GM23338 (cell line): Measurements from ENCODE around the gene SP2.

Source experiments
- EZH2 ChIP-seq: fragments of 200-600 bp; sonication (generic); IDR thresholded peaks from one replicate; pipeline ENCODE4 v1.8.0; 2017; ENCODE audit warnings: antibody characterized with exemption, mild to moderate bottlenecking, low read depth; ENCODE audit not compliant: unreplicated experiment
- EZH2phosphoT487 ChIP-seq: fragments of 200-600 bp; sonication (generic); IDR thresholded peaks from one replicate; pipeline ENCODE4 v1.8.1; 2018; ENCODE audit warnings: antibody characterized with exemption; ENCODE audit not compliant: unreplicated experiment
- NANOG ChIP-seq: IDR thresholded peaks from 2 replicates; pipeline ENCODE4 v1.6.1; 2016; ENCODE audit warnings: antibody characterized with exemption, borderline replicate concordance
- POLR2AphosphoS5 ChIP-seq: IDR thresholded peaks from 2 replicates; pipeline ENCODE4 v1.6.1; 2016; ENCODE audit warnings: antibody characterized with exemption, low read depth
- STAT1 ChIP-seq: IDR thresholded peaks from one replicate; pipeline ENCODE4 v1.6.1; 2016; ENCODE audit warnings: antibody characterized with exemption; ENCODE audit not compliant: unreplicated experiment
- TF ChIP-seq, protein P1 (sequence below), 2 experiments: fragments of 200-600 bp in 1 of 2; sonication (generic) in 1 of 2; conservative IDR thresholded peaks; 2 replicates each; pipeline versions ENCODE4 v1.5.1 to v1.6.1; 2016 to 2017; ENCODE audit warnings: antibody characterized with exemption in 2 of 2, low read depth in 2 of 2, mild to moderate bottlenecking in 2 of 2, moderate library complexity in 1 of 2
- TF ChIP-seq, protein P2 (sequence below): fragments of 250-450 bp; sonication (Bioruptor Pico); IDR thresholded peaks from 2 replicates; pipeline ENCODE4 v1.5.0; 2020; ENCODE audit warnings: mild to moderate bottlenecking, moderate library complexity
- TF ChIP-seq, protein P3 (sequence below): IDR thresholded peaks from one replicate; pipeline ENCODE4 v1.6.1; 2018; ENCODE audit warnings: antibody characterized with exemption; ENCODE audit not compliant: unreplicated experiment

DNA sequence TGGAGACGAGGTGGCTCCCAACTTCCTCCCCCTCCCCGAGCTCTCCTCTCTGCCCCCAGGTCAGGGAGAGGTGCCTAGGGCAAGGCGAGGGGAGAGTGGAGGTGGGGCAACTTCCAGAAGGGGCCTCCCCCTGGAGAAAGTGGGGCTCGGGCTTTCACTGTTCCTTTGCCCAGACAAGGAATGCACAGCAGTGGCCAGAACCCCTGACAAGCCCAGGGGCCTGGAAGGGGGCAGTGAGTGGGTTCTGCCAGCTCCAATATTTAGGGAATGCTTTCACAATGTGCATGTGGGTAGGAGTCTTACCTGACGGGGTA lies 11.7 kb upstream of the SP2 start:
- TF ChIP-seq EZH2: no peak
- TF ChIP-seq, protein P1, sequence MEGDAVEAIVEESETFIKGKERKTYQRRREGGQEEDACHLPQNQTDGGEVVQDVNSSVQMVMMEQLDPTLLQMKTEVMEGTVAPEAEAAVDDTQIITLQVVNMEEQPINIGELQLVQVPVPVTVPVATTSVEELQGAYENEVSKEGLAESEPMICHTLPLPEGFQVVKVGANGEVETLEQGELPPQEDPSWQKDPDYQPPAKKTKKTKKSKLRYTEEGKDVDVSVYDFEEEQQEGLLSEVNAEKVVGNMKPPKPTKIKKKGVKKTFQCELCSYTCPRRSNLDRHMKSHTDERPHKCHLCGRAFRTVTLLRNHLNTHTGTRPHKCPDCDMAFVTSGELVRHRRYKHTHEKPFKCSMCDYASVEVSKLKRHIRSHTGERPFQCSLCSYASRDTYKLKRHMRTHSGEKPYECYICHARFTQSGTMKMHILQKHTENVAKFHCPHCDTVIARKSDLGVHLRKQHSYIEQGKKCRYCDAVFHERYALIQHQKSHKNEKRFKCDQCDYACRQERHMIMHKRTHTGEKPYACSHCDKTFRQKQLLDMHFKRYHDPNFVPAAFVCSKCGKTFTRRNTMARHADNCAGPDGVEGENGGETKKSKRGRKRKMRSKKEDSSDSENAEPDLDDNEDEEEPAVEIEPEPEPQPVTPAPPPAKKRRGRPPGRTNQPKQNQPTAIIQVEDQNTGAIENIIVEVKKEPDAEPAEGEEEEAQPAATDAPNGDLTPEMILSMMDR (conservative IDR thresholded peaks at IDR 0.05; ENCODE audit: low read depth in 2 of 2): no peak
- TF ChIP-seq POLR2AphosphoS5: no peak
- no peak for TF ChIP-seq EZH2phosphoT487
- no peak for TF ChIP-seq NANOG
- TF ChIP-seq, protein P2, sequence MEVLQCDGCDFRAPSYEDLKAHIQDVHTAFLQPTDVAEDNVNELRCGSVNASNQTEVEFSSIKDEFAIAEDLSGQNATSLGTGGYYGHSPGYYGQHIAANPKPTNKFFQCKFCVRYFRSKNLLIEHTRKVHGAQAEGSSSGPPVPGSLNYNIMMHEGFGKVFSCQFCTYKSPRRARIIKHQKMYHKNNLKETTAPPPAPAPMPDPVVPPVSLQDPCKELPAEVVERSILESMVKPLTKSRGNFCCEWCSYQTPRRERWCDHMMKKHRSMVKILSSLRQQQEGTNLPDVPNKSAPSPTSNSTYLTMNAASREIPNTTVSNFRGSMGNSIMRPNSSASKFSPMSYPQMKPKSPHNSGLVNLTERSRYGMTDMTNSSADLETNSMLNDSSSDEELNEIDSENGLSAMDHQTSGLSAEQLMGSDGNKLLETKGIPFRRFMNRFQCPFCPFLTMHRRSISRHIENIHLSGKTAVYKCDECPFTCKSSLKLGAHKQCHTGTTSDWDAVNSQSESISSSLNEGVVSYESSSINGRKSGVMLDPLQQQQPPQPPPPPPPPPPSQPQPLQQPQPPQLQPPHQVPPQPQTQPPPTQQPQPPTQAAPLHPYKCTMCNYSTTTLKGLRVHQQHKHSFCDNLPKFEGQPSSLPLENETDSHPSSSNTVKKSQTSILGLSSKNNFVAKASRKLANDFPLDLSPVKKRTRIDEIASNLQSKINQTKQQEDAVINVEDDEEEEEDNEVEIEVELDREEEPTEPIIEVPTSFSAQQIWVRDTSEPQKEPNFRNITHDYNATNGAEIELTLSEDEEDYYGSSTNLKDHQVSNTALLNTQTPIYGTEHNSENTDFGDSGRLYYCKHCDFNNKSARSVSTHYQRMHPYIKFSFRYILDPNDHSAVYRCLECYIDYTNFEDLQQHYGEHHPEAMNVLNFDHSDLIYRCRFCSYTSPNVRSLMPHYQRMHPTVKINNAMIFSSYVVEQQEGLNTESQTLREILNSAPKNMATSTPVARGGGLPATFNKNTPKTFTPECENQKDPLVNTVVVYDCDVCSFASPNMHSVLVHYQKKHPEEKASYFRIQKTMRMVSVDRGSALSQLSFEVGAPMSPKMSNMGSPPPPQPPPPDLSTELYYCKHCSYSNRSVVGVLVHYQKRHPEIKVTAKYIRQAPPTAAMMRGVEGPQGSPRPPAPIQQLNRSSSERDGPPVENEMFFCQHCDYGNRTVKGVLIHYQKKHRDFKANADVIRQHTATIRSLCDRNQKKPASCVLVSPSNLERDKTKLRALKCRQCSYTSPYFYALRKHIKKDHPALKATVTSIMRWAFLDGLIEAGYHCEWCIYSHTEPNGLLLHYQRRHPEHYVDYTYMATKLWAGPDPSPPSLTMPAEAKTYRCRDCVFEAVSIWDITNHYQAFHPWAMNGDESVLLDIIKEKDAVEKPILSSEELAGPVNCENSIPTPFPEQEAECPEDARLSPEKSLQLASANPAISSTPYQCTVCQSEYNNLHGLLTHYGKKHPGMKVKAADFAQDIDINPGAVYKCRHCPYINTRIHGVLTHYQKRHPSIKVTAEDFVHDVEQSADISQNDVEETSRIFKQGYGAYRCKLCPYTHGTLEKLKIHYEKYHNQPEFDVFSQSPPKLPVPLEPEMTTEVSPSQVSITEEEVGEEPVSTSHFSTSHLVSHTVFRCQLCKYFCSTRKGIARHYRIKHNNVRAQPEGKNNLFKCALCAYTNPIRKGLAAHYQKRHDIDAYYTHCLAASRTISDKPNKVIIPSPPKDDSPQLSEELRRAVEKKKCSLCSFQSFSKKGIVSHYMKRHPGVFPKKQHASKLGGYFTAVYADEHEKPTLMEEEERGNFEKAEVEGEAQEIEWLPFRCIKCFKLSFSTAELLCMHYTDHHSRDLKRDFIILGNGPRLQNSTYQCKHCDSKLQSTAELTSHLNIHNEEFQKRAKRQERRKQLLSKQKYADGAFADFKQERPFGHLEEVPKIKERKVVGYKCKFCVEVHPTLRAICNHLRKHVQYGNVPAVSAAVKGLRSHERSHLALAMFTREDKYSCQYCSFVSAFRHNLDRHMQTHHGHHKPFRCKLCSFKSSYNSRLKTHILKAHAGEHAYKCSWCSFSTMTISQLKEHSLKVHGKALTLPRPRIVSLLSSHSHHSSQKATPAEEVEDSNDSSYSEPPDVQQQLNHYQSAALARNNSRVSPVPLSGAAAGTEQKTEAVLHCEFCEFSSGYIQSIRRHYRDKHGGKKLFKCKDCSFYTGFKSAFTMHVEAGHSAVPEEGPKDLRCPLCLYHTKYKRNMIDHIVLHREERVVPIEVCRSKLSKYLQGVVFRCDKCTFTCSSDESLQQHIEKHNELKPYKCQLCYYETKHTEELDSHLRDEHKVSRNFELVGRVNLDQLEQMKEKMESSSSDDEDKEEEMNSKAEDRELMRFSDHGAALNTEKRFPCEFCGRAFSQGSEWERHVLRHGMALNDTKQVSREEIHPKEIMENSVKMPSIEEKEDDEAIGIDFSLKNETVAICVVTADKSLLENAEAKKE: no peak
- TF ChIP-seq, protein P3, sequence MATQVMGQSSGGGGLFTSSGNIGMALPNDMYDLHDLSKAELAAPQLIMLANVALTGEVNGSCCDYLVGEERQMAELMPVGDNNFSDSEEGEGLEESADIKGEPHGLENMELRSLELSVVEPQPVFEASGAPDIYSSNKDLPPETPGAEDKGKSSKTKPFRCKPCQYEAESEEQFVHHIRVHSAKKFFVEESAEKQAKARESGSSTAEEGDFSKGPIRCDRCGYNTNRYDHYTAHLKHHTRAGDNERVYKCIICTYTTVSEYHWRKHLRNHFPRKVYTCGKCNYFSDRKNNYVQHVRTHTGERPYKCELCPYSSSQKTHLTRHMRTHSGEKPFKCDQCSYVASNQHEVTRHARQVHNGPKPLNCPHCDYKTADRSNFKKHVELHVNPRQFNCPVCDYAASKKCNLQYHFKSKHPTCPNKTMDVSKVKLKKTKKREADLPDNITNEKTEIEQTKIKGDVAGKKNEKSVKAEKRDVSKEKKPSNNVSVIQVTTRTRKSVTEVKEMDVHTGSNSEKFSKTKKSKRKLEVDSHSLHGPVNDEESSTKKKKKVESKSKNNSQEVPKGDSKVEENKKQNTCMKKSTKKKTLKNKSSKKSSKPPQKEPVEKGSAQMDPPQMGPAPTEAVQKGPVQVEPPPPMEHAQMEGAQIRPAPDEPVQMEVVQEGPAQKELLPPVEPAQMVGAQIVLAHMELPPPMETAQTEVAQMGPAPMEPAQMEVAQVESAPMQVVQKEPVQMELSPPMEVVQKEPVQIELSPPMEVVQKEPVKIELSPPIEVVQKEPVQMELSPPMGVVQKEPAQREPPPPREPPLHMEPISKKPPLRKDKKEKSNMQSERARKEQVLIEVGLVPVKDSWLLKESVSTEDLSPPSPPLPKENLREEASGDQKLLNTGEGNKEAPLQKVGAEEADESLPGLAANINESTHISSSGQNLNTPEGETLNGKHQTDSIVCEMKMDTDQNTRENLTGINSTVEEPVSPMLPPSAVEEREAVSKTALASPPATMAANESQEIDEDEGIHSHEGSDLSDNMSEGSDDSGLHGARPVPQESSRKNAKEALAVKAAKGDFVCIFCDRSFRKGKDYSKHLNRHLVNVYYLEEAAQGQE: no peak
- TF ChIP-seq STAT1: no peak
